Stimulated activated CD8-positive, alpha-beta memory T cell treated with anti-CD3 and anti-CD28 coated beads, Interleukin-7, amount 100 ng/mL, for 4 hours (primary cell): ENCODE measurements around the gene CAP1.
"Not testable (repeated sequence)": the region's sequence is repeated elsewhere in the genome, so short reads cannot be mapped to it uniquely, and the experiment has no call there.

ENCODE experiments used
- DNase-seq, 2 donors: peaks; one replicate each; pipeline ENCODE4 v3.0.0-alpha.2; 2020; ENCODE audit warnings: low read depth in 2 of 2

CAP1 gene

GRCh38 chr1:40058453-40059337 is 18.2 kb downstream of the CAP1 start:
- DNase-seq = no peak

- no peak for DNase-seq
Observed at GRCh38 chr1:40059338-40059959, 18.9 kb downstream of the CAP1 start.

GRCh38 chr1:40059960-40060750 is 19.6 kb downstream of the CAP1 start:
- no peak for DNase-seq

GRCh38 chr1:40064797-40065499 is 24.4 kb downstream of the CAP1 start:
- DNase-seq = no peak

- no peak for DNase-seq
Observed at GRCh38 chr1:40067023-40067422, 26.5 kb downstream of the CAP1 start.

- no peak for DNase-seq
Observed at GRCh38 chr1:40067851-40068250, 27.3 kb downstream of the CAP1 start.

- no peak for DNase-seq
Observed at GRCh38 chr1:40072142-40072541, 31.6 kb downstream of the CAP1 start.

- no peak for DNase-seq
Observed at GRCh38 chr1:40073062-40073461, 32.5 kb downstream of the CAP1 start.

- no peak for DNase-seq
Observed at GRCh38 chr1:40075266-40075665, 34.7 kb downstream of the CAP1 start.

GRCh38 chr1:40076895-40077312 is 36.4 kb downstream of the CAP1 start:
- no peak for DNase-seq

GRCh38 chr1:40078512-40079333 is 38.2 kb downstream of the CAP1 start:
- peak; percentile 6 to 12 for DNase-seq

- DNase-seq = no peak
Observed at GRCh38 chr1:40079774-40080400, 39.4 kb downstream of the CAP1 start.

GRCh38 chr1:40081871-40082270 is 41.3 kb downstream of the CAP1 start:
- no peak for DNase-seq

- DNase-seq = not testable (repeated sequence)
Observed at GRCh38 chr1:40084750-40085149, 44.2 kb downstream of the CAP1 start.

- DNase-seq = no peak
Observed at GRCh38 chr1:40090652-40091355, 50.3 kb downstream of the CAP1 start.

- no peak for DNase-seq
Observed at GRCh38 chr1:40092241-40092640, 51.7 kb downstream of the CAP1 start.

- no peak for DNase-seq
Observed at GRCh38 chr1:40092706-40093639, 52.4 kb downstream of the CAP1 start.

GRCh38 chr1:40094466-40095110 is 54.1 kb downstream of the CAP1 start:
- no peak for DNase-seq
